ENCODE data around the gene PDE2A.

PDE2A gene

DNA sequence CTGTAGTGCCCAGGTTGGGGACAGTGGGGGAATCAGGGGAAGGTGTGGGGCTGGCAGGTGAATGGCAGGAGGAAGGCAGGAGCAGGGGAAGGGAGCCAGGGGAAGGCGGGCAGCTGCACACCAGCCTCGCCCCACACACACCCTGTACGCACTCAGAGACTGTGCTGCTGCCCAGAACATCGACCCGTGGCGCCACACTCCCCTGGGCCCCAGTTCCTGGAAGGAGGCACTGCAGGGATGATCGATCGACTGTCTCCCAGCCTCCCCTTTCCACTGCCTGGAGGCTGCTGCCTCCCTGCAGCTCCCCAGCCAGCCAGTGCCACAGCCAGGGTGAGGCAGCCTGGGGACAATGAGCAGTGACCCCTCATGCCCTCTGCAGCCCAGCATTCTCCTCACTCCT lies 19.2 kb downstream of the PDE2A start:
- no peak for DNase-seq

- DNase-seq, result no peak
Measured at GRCh38 chr11:72653649-72654048, 20.6 kb downstream of the PDE2A start.

DNA sequence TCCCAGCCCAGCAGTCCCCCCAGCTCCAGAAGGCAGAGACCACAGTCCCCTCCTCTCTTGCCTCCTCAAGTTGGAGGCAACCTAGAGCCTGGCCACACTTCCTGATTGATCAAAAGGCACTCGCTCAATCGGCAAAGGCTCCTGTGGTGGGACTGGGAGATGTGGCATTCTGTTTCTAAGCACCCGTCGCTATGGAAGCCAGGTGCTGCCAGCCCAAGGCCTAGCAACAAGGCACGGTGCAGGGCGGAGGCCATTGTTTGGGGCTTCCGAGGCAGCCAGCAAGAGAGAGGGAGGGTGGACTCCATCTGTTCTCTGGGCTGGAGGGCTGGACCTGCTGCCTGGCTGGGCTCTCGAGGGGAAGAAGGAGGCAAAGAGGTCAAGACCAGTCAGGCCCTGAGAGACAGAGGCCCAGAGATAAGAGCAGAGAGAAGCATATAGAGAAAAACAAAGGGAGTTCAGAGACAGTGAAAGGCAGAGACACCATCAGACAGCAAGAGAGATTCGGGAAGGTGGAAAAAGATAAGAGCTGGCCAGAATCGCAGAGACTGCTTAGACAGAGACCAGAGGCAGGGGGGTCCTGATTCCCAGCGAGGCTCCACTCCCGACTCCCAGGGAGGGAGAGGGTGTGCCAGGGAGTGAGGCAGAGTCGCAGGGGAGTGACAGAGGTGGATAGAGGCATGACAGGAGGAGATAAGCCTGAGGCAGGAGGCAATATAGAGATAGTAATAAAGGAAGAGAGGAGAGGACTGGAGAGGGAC lies 21.2 kb downstream of the PDE2A start:
- DNase-seq, result no peak

DNA sequence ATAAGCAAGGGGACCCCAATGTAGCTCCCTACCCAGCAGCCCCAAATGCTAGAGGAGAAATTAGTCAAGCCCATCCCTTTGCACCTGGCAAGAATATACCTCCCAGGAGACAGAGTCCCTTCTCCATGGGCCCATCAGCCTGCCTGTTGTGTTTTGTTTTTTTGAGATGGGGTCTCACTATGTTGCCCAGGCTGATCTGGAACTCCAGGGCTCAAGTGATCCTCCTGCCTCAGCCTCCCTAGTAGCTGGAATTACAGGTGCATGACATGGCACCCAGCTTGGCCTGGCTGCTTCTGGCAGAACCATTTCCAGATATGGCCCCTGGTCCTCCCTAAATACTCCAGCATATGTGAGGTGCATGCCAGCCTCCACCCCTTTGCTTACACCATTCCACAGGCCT lies 22.1 kb downstream of the PDE2A start:
- no peak for DNase-seq

DNA sequence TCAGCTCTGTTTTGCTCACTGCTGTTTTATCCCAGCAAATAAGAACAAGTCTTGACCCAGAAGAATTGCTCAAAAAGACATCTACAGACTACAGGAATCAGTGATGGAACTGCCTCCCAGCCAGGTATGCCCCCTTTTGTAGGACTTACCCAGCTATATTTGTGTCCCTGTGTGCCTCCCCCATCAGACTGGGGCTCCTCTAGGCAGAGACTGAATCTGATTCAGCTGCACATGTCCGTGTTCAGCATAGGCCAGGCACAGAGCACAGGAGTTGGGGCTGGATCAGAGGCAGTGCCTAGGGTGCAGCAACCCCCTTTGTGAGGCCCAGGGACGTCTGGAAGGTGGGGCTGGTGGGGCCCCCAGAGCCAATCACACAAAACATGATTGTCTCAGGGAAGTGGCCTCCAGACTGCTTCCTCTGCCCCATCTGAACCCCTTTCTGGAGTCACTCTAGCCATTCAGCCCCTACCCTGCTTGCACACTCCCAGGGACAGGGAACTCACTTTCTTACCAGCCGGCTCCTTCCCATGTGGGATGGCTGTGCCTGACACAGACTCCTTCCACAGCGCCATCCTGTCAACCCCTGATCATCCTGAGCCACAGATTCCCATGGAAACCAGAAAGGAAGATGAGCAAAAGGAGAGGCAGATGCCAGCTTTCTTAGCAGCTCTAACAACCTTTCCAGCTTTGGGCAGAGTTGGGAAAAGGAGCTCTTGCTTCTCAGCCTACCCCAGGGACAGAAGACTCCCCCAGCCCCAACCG lies 24.8 kb downstream of the PDE2A start:
- DNase-seq, result no peak

GRCh38 chr11:72648384-72649136 lies 25.7 kb downstream of the PDE2A start:
- no peak for DNase-seq

DNA sequence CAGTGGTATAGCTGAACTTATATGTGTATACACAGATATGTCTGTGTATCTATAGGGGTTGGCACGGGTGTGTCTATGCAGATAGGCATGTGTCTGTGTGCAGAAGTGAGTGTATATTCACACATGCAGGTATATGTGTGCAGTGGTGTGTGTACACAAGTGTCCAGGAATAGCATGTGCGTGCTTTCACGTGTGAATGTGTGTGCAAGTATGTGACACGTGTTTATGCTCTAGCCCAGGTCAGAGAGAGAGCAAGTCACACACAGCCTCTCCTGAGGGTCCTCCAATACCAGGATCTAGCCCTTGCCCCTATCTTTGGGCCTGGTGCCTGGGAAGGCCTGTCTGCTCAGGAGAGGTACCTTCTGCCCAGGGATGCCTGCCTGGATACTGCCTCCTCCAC lies 26.3 kb downstream of the PDE2A start:
- DNase-seq, result no peak

GRCh38 chr11:72646472-72646871 lies 27.8 kb downstream of the PDE2A start:
- no peak for DNase-seq

DNA sequence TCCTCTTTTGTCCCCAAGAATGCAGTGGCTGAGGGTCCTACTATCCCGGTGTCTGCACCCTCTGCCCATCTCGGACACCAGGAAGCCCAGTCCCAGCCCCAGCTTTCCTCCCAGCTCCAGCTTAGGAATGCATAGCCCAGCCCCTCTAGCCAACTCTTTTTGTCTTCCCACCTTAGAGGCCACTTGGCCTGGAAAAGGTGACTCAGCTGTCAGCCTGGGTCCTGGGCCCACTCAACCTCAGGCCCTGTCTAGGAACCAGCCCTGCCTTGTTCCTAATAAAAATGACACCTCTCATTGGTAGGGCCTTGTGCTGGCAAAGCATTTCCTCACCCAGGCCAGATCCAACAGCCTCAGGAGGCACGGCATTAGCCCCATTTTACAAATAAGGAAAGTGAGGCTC lies 28.2 kb downstream of the PDE2A start:
- DNase-seq, result no peak

- no peak for DNase-seq
Measured at GRCh38 chr11:72643547-72643946, 30.7 kb downstream of the PDE2A start.

DNA sequence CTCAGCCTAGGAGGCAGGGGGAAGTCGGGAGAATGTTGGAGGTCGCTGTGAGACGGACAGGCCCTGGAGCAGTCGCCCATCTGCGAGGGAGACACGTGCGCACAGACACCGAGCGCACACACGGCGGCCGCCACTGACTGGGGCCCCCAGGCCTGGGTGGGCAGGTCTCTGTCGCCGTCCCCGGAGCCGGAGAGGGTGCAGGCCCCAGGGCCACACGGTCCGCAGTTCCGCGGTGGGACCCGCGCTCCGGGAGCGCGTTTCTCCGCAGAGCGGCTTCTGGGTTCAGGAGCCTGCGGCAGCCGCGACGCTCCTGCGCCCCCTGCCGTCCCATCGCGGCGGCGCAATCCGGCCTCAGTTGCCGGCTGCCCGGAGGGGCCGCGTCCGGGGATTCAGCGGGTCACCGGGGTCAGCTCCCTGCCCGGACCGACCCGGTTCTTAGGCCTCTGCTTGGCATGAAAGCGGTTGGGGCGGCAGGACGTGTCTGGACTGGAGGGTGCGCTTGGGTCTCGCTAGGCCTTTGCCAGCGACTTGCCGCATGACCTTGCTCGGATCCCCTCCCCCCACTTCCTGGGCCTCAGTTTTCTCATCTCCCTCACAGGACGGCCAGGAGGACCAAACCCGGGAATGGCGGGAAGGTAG lies 31.2 kb downstream of the PDE2A start:
- DNase-seq, result peak; percentile 34 to 47 (median 40)

DNA sequence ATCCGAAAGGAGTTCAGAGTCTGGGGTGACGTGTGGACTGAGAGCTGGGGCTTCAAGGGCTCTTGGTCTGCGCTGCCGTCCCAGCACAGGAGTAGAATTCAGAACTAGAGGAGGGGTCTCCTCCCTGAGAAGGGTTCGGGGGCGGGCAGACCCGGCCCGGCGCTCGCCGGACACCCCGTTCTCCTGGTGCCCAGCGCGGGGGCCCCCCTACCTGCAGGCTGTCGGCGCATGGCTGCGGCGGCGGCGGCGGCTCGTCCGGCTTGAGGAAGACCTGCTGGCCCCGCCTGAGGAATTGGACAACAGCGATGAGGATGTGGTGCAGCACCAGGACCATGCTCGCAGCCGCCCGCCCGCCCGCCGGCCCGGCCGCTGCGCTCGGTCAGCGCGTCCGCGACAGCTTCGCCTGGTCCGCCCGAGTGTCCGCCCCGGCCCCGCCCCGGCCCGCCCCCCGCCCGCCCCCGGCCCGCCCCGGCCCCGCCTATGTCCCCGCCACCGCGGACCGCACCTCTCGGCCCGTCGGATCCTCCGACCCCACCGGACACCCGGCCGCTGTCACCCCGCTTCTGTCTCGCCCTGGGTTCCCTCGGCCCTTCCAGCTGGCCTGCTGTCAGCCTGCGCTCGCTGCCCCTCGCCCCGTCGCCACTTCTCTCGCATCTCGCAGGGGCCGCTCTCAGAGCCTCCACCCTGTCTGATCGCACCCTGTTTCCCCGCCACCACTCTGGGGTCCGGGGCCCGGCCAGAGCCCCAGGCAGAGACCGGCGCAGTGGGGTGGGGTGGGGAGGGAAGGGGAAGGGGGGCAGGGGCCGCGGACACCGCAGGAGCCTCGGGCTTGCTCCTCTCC lies 32.0 kb downstream of the PDE2A start:
- DNase-seq, result no peak

GRCh38 chr11:72641522-72642042 lies 32.6 kb downstream of the PDE2A start:
- DNase-seq, result no peak

- no peak for DNase-seq
Measured at GRCh38 chr11:72639502-72640375, 34.5 kb downstream of the PDE2A start.

DNA sequence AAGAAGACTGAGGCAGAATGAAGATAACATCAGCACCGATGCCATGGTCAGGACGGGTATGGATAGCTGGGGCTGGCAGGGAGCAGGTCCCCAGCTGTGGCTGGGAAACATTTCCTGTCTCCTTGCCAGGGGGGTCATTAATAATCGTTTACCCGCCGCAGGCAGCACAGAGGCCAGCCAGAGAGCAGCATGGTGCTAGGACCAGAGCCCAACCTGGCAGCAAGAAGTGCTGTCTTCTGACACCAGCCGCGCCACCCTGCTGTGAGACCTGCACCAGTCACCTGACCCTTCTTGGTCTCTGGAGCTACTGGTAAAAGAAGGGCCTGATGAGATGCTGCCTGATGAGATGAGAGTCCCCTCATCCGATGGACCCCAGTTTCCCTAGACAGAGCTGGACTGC lies 36.3 kb downstream of the PDE2A start:
- no peak for DNase-seq

- DNase-seq, result no peak
Measured at GRCh38 chr11:72637198-72637597, 37.0 kb downstream of the PDE2A start.

- no peak for DNase-seq
Measured at GRCh38 chr11:72636376-72636775, 37.8 kb downstream of the PDE2A start.

DNA sequence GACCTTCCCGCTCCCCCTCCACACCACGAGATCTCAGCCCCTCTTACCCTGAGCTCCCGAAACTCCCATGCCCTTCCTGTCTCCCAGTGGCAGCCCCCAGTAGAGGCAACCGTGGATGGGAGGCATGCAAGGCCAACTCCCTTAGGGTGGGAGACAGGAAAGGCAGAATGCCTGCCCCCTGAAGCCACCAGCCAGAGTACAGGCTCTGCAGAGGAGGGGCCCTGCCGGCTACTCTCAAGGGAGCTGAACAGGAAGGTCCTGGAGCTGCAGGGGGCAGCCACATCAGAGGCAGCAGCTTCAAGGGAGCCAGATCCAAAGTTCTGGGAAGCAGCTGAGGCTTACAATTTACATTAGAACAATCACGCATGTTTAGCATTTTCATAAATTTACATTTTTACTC lies 38.3 kb downstream of the PDE2A start:
- no peak for DNase-seq

GRCh38 chr11:72635309-72635915 lies 38.8 kb downstream of the PDE2A start:
- no peak for DNase-seq

DNA sequence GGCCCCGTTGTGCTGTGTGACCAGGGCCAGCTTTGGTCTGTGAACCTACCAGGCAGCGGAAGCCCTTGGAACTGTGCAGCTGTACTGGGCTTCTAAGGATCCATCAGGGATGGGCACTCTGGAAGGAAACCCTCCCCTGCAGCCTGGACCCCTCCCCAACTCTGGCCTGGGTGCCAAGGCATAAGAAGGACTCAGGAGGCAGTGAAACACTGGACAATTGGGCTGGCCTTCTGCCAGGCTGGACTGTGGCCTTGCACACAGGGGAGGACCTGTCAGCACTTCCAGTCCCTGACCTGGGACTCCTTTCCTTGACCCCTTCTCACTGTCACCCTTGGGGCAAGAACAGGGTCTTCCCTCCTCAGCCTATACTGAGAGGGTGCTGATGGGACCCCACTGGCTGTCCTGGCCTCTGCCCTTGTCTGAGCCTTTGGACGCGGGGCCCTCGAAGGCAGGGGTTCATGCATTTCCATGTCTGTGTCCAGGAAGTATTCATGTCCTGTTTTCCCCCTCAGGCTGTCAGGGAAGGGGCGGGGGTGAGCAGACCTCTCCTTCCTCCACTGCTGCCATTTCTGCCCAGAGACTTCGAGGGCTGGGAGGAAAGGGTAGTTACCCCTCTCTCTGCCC lies 39.6 kb downstream of the PDE2A start:
- no peak for DNase-seq

All from activated CD4-positive, CD25-positive, alpha-beta regulatory T cell (primary cell).